MM.1S (cell line): ENCODE results near the gene ARPC1A.
A peak's percentile ranks its signal among the peaks of the same experiment; 100 is the strongest.

Source experiments
- DNase-seq: peaks from one replicate; pipeline ENCODE4 v3.0.0-alpha.2; 2015
- H2AFZ ChIP-seq: fragments of 300-600 bp; sonication (generic); 2 replicates; pipeline ENCODE4 v1.6.0; 2016; ENCODE audit warnings: antibody characterized with exemption, low read length
- H3F3A ChIP-seq: fragments of 300-600 bp; sonication (generic); 2 replicates; pipeline ENCODE4 v1.6.1; 2016; ENCODE audit warnings: mild to moderate bottlenecking, antibody characterized with exemption, low read length, moderate library complexity, mixed read lengths; ENCODE audit not compliant: insufficient read depth
- H3K27ac ChIP-seq: fragments of 300-600 bp; sonication (generic); 2 replicates; pipeline ENCODE4 v1.5.1; 2016; ENCODE audit warnings: mild to moderate bottlenecking, low read length
- H3K27me3 ChIP-seq: fragments of 300-600 bp; sonication (generic); replicated peaks from 2 replicates; pipeline ENCODE4 v1.6.0; 2016; ENCODE audit warnings: low read length; ENCODE audit not compliant: insufficient read depth
- H3K36me3 ChIP-seq: fragments of 300-600 bp; sonication (generic); replicated peaks from 2 replicates; pipeline ENCODE4 v1.6.1; 2016; ENCODE audit warnings: mild to moderate bottlenecking, low read length, mixed read lengths; ENCODE audit not compliant: insufficient read depth
- H3K4me1 ChIP-seq: fragments of 300-600 bp; sonication (generic); 2 replicates; pipeline ENCODE4 v1.6.1; 2016; ENCODE audit warnings: low read length, mixed read lengths
- H3K4me2 ChIP-seq: fragments of 300-600 bp; sonication (generic); 2 replicates; pipeline ENCODE4 v1.6.0; 2016; ENCODE audit warnings: low read depth, low read length
- H3K4me3 ChIP-seq: fragments of 300-600 bp; sonication (generic); 2 replicates; pipeline ENCODE4 v1.5.1; 2016; ENCODE audit warnings: low read length, mixed read lengths
- H3K79me2 ChIP-seq: fragments of 300-600 bp; sonication (generic); 2 replicates; pipeline ENCODE4 v1.6.1; 2016; ENCODE audit warnings: mixed run types, low read length, mixed read lengths
- H3K9ac ChIP-seq: fragments of 300-600 bp; sonication (generic); 2 replicates; pipeline ENCODE4 v1.6.1; 2016; ENCODE audit warnings: low read length, mixed read lengths
- H3K9me2 ChIP-seq: fragments of 300-600 bp; sonication (generic); replicated peaks from 2 replicates; pipeline ENCODE4 v1.6.1; 2016; ENCODE audit warnings: mild to moderate bottlenecking, low read length, mixed read lengths; ENCODE audit not compliant: insufficient read depth
- H3K9me3 ChIP-seq: fragments of 300-600 bp; sonication (generic); replicated peaks from 2 replicates; pipeline ENCODE4 v1.6.1; 2016; ENCODE audit warnings: mild to moderate bottlenecking, low read length, mixed read lengths; ENCODE audit not compliant: insufficient read depth
- H4K20me1 ChIP-seq: fragments of 300-600 bp; sonication (generic); 2 replicates; pipeline ENCODE4 v1.6.1; 2016; ENCODE audit warnings: mild to moderate bottlenecking, low read length, moderate library complexity, mixed read lengths; ENCODE audit not compliant: insufficient read depth
- CTCF ChIP-seq: fragments of 300-600 bp; sonication (generic); IDR thresholded peaks from 2 replicates; pipeline ENCODE4 v1.5.1; 2016; ENCODE audit warnings: antibody characterized with exemption, low read length, mixed read lengths
- EZH2 ChIP-seq: fragments of 300-600 bp; sonication (generic); optimal IDR thresholded peaks from 2 replicates; pipeline ENCODE3; 2017; ENCODE audit warnings: low read depth, mild to moderate bottlenecking, antibody characterized with exemption, low read length, mixed read lengths
- EZH2phosphoT487 ChIP-seq: fragments of 300-600 bp; sonication (generic); IDR thresholded peaks from 2 replicates; pipeline ENCODE4 v1.6.1; 2018; ENCODE audit warnings: antibody characterized with exemption, low read length

The ARPC1A gene

GRCh38 chr7:99392659-99393354 lies 67.1 kb downstream of the ARPC1A start:
- H3K9ac ChIP-seq: peak overlapping the region; percentile 56; the same call in 1 of the 2 replicates
- H3K79me2 ChIP-seq: peaks cover 12% of the 10 kb centered on the region; the same call in 1 of the 2 replicates
- H3K9me2 ChIP-seq: no peaks in the 10 kb centered on the region
- peaks cover 8% of the 10 kb centered on the region for H3F3A ChIP-seq
- no peaks in the 10 kb centered on the region for H3K4me1 ChIP-seq
- no peak for TF ChIP-seq CTCF
- no peaks in the 10 kb centered on the region for H3K9me3 ChIP-seq
- no peaks in the 10 kb centered on the region for H3K27me3 ChIP-seq
- peak overlapping the region; percentile 47; the same call in 1 of the 2 replicates for H3K27ac ChIP-seq
- H3K4me3 ChIP-seq: peak overlapping the region; percentile 65
- H2AFZ ChIP-seq: peak overlapping the region; percentile 34; the same call in 1 of the 2 replicates
- H4K20me1 ChIP-seq: no peaks in the 10 kb centered on the region
- no peaks in the 10 kb centered on the region for H3K36me3 ChIP-seq
- peak overlapping the region; percentile 77 for H3K4me2 ChIP-seq
- peak; percentile 83 for DNase-seq

GRCh38 chr7:99393355-99394187 lies 67.9 kb downstream of the ARPC1A start:
- H3K79me2 ChIP-seq: peaks cover 12% of the 10 kb centered on the region; the same call in 1 of the 2 replicates
- no peak for DNase-seq
- no peaks in the 10 kb centered on the region for H4K20me1 ChIP-seq
- no peaks in the 10 kb centered on the region for H3K36me3 ChIP-seq
- H3K9ac ChIP-seq: peak overlapping the region; percentile 56; the same call in 1 of the 2 replicates
- H3K9me2 ChIP-seq: no peaks in the 10 kb centered on the region
- no peaks in the 10 kb centered on the region for H3K4me1 ChIP-seq
- no peaks in the 10 kb centered on the region for H3K27me3 ChIP-seq
- peak overlapping the region; percentile 77 for H3K4me2 ChIP-seq
- H3K4me3 ChIP-seq: peak overlapping the region; percentile 65
- H3K27ac ChIP-seq: peak overlapping the region; percentile 47; the same call in 1 of the 2 replicates
- H2AFZ ChIP-seq: 0 out of 2 replicates have a peak overlapping the region, but pooled peaks have one; percentile 34
- TF ChIP-seq CTCF (no peak), EZH2phosphoT487 (no peak), EZH2 (no peak)
- peaks cover 8% of the 10 kb centered on the region for H3F3A ChIP-seq
- no peaks in the 10 kb centered on the region for H3K9me3 ChIP-seq

- no peak overlapping the region for H2AFZ ChIP-seq
- H3K4me2 ChIP-seq: no peak overlapping the region
- H3K9me3 ChIP-seq: no peaks in the 10 kb centered on the region
- H3K36me3 ChIP-seq: no peaks in the 10 kb centered on the region
- H3K4me1 ChIP-seq: no peaks in the 10 kb centered on the region
- no peaks in the 10 kb centered on the region for H4K20me1 ChIP-seq
- no peak for DNase-seq
- H3F3A ChIP-seq: peaks cover 8% of the 10 kb centered on the region
- no peak overlapping the region for H3K4me3 ChIP-seq
- no peaks in the 10 kb centered on the region for H3K27me3 ChIP-seq
- TF ChIP-seq EZH2phosphoT487 (no peak), EZH2 (no peak), CTCF (no peak)
- H3K27ac ChIP-seq: no peak overlapping the region
- H3K9ac ChIP-seq: no peak overlapping the region
- H3K9me2 ChIP-seq: no peaks in the 10 kb centered on the region
- H3K79me2 ChIP-seq: peaks cover 12% of the 10 kb centered on the region; the same call in 1 of the 2 replicates
These were observed 68.4 kb downstream of the ARPC1A start for GRCh38 chr7:99394188-99394502.
